Measurements from ENCODE around the gene FOXF1. TPM values are rescaled to one million over a fixed set of nuclear protein-coding genes. Genes with fewer than 3 reads are reported as not detected.
A peak's percentile ranks its signal among the peaks of the same experiment; 100 is the strongest.

Gene FOXF1
- total and polyA plus RNA-seq, 9 of the 15 experiments (the other 6 are each of a cell fraction or from before 2014, with no cell fraction given) = 0.04 TPM; not detected in 8

DNA sequence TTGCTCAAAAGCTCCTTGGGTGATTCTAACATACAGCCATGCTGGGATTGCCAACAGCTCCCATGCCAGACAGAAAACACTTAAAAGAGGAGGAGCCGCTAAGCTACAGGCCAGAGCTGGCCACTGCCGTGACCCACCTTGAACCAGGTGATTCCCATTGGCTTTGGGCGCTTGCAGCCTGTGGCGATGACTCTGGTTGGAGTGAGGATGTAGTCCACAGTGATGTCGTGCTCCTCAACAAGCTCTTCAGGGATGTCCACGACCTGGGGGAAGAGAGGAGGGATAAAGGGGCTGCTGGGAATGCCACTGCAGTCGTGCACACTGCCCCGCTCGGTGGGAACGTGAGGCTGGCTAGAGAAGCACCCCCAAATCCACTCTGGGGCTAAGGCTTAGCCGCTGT, 31.2 kb downstream of the FOXF1 start:
- 85% methylated on average over 9 of the region's 11 CpGs for WGBS (ENCODE audit: insufficient coverage, low coverage, missing lambda C conversion rate)
- ATAC-seq (no peak), FAIRE-seq (no peak), DNase-seq (ENCODE audit: extremely low read depth in 1 of 4, low spot score in 3 of 4) (no peak)
- Histone ChIP-seq H3K4me3 (no peak overlapping the region), H3K36me3 (ENCODE audit: control insufficient read depth, insufficient read depth, low read length) (peaks cover 45% of the 10 kb centered on the region; the same call in 2 of the 3 replicates), H3K79me2 (ENCODE audit: control insufficient read depth, insufficient read depth, low read length) (no peaks in the 10 kb centered on the region), H3K27ac (ENCODE audit: extremely low read depth, low read depth, low read length) (no peak overlapping the region), H4K20me1 (replicated peaks; ENCODE audit: control insufficient read depth, insufficient read depth, low read length) (no peaks in the 10 kb centered on the region), H2AFZ (ENCODE audit: low read depth, low read length) (no peak overlapping the region), H3K27me3 (ENCODE audit: control insufficient read depth in 2 of 2, insufficient read depth in 2 of 2, low read length in 2 of 2) (no peaks in the 10 kb centered on the region), H3K9ac (ENCODE audit: insufficient read depth in 1 of 2, low read depth in 2 of 2, low read length in 2 of 2) (peak overlapping the region in 1 of 2 experiments; percentile 21; a peak in 1 of 4 replicates), H3K9me3 (replicated peaks; ENCODE audit: control insufficient read depth, insufficient read depth, low read depth, low read length) (no peaks in the 10 kb centered on the region), H3K9me1 (ENCODE audit: control insufficient read depth, insufficient read depth, low read length) (peaks cover 3% of the 10 kb centered on the region), H3K4me2 (ENCODE audit: insufficient read depth, low read length) (no peak overlapping the region), H3K4me1 (replicated peaks in 1 of 2; ENCODE audit: control insufficient read depth in 2 of 2, insufficient read depth in 2 of 2, low read length in 2 of 2) (no peaks in the 10 kb centered on the region)
- POLR2A ChIA-PET = interaction anchor here (1.0 kb wide), 1 partner anchor 11 kb away, joined by 3 read pairs; no protein-coding TSS in a partner anchor
- CTCF ChIA-PET (ENCODE audit: low intra/inter-chr PET ratio) = interaction anchor here (0.6 kb wide), 1 partner anchor 21 kb away, joined by 4 read pairs; no protein-coding TSS in a partner anchor
- no peak for TF ChIP-seq OTX1 (CRISPR knock-in tag; IDR thresholded peaks at IDR 0.05)
- TF ChIP-seq U2AF1 (optimal IDR thresholded peaks at IDR 0.05; ENCODE audit: low read depth, low read length) = no peak
- TF ChIP-seq, protein P1, sequence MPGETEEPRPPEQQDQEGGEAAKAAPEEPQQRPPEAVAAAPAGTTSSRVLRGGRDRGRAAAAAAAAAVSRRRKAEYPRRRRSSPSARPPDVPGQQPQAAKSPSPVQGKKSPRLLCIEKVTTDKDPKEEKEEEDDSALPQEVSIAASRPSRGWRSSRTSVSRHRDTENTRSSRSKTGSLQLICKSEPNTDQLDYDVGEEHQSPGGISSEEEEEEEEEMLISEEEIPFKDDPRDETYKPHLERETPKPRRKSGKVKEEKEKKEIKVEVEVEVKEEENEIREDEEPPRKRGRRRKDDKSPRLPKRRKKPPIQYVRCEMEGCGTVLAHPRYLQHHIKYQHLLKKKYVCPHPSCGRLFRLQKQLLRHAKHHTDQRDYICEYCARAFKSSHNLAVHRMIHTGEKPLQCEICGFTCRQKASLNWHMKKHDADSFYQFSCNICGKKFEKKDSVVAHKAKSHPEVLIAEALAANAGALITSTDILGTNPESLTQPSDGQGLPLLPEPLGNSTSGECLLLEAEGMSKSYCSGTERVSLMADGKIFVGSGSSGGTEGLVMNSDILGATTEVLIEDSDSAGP (CRISPR knock-in tag; IDR thresholded peaks at IDR 0.05) = no peak
- no TSS peak for BruUV-seq (replicated peaks)
- intact Hi-C loops (cut with micrococcal nuclease) (no loop called here), in situ Hi-C loops (cut with MboI) (no loop called here)

Measured in K562 (cell line).